GM18526 (cell line): Measurements from ENCODE around the gene GPR157.

Source experiments
- POLR2A ChIP-seq: IDR thresholded peaks from 3 replicates; pipeline ENCODE4 v1.6.1; 2011; ENCODE audit not compliant: insufficient read length; ENCODE audit errors: extremely low read depth

Gene GPR157

DNA sequence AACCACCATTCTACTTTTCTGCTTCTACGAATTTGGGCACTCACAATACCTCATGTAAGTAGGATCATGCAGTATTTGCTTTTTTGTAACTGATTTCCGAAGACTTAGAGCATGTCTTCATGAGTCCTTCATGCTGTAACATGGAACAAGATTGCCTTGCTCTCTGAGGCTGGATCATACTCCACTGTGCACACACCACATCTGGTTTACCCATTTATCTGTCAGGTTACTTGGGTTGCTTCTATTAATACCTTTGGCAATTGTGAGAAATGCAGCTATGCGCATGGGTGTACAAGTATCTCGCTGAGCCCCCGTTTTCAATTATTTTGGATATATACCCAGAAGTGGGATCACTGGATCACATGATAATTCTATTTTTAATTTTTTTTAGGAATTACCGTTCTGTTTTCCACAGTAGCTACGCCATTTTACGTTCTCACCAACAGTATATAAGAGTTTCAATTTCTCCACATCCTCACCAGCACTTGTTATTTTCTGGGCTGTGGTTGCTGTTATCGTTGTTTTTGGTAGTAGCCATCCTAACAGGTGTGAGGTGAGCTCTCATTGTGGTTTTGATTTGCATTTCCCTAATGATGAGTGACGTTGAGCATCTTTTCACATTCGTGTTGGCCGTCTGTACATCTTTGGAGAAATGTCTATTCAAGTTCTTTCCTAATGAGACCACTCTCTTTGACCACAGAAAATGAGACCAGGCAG, 48.8 kb downstream of the GPR157 start:
- no peak for TF ChIP-seq POLR2A

DNA sequence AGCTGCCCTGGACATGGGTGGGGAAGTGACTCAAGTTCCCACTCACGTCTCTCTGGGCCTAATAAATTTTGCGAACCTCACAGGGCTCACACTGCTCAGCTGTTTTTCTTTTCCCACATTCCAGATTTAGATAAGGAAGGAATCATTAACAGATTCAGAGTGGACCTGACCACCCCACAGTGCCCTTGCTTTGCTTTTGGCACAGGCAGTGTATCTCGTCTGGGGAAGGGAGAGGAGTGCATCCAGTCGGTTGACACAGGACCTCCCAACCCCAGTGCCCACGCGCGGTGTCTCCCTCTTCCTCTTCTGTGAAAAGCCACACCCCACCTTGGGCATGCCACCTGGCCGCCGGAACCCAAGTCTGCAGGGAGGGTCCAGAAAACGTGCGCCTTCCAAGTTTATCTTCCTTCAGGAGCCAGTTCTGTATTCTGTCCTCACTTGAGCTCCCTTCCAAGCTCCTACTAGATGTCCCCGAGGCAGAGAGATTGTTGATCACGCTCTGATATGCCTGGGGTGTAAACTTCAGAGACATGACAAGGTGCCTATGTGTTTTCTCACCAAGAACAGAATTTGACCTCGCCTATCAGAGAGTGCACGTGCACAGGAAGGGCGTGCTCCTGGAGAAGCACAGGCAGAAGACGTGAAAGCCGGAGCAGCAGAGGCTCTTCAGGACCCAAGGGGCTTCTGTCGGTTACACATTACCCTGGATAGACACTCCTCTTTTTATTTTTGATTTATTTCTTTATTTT, 50.0 kb downstream of the GPR157 start:
- TF ChIP-seq POLR2A: no peak

DNA sequence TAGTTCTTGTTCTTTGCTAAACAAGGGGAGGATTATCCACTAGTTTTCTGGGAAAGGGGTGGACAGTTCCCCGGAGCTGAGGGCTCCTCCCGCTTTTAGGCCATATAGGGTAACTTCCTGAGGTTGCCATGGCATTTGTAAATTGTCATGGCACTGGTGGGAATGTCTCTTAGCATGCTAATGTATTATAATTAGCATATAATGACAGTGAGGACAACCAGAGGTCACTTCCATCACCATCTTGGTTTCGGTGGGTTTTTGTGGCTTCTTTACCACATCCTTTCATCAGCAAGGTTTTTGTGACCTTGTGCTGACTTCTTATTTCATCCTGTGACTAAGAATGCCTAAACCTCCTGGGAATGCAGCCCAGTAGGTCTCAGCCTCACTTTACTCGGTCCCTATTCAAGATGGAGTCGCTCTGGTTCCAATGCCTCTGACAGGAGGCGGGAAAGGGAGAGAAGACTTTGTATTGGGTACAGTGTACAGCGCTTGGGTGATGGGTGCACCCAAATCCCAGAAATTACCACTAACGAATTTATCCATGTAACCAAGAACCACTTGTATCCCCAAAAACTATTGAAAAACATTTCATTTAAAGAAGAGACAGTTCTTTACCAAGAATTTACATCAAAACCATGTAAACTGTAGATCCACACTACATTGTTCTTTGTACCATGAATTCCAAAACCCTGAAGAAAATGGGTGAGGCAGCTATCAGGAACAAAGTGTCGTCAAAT, 50.7 kb downstream of the GPR157 start:
- no peak for TF ChIP-seq POLR2A

DNA sequence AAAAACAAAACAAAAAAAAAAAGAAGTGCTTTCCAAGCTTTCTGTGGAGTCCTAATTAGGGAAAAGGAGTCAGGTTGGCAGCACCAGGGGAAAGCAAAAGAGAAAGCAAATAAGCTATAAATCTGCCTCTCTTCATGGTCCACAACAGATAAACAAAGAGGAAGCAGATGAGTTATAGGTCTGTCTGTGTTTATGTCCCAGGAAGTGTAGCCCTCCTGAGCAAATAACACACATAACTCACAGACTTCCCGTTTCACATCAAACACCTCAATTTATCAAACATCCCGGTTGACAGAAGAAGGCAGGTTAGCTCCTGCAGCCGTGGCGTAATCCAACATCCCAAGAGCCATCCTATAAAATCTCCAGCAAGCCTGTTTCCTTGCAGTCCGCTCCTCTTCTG, 53.9 kb downstream of the GPR157 start:
- TF ChIP-seq POLR2A: no peak

DNA sequence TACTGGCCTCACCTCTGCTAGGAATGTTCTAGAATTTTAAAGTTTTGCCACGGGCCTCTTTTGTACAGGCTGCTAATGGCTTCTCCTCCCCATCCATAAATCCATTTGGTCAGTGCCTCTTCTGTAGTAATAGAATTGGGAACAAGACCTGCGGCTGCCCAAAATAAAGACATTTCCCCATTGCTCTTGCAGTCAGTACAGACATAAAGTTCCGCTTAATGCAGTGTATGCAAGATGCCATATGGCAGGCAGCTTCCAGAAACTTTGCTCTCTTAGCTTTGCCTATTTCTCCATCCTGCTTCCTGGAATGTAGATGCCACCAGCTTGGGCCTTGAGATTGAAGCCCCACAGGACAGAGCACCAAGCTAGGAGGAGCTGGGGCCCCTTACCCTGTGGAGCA, 55.8 kb downstream of the GPR157 start:
- no peak for TF ChIP-seq POLR2A

DNA sequence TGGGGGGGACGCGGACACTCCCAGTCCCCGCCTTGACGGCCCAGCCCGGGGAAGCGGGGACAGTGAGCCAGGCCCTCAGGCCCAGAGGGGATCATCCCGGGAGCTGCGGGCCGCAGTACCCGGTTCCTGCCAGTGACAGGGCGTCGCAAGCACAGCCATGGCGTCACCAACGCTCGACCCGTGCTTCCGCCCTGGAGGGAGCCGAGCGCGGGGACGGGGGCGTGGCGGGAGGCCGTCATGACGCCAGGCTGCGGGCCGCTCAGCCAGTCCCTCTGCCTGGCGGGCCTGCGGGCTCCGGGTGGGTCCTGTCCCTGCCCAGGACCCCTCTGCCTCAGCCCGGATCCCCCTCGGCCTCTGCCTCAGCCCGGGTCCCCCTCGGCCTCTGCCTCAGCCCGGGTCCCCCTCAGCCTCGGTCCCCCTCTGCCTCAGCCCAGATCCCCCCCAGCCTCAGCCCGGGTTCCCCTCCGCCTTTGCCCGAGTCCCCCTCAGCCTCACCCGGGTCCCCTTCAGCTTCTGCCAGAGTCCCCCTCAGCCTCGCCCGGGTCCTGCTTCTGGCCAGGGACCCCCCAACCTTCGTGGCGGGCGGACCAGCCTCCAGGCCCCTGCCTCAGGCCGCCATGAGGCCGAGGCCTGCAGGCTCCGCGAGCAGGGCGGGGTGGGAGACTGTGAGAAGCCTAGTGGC, 57.2 kb downstream of the GPR157 start:
- no peak for TF ChIP-seq POLR2A

DNA sequence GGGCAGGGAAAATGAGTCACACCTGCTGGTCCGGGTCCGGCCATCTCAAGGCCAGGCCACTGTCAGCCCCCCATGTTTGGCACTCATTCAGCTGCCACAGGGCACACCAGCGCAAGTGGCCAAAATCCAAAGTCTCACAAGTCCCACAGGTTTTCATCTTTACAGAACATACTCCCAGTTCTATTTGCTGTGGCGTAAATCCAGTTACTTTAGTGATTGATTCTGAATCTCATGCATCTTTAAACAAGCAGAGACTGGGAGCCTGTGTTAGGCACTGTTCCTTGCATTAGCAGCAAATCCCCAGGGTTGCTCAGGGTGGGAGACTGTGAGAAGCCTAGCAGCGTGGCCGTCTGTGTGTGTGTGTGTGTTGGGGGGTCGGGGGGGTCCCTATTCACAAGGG, 58.4 kb downstream of the GPR157 start:
- TF ChIP-seq POLR2A: no peak

DNA sequence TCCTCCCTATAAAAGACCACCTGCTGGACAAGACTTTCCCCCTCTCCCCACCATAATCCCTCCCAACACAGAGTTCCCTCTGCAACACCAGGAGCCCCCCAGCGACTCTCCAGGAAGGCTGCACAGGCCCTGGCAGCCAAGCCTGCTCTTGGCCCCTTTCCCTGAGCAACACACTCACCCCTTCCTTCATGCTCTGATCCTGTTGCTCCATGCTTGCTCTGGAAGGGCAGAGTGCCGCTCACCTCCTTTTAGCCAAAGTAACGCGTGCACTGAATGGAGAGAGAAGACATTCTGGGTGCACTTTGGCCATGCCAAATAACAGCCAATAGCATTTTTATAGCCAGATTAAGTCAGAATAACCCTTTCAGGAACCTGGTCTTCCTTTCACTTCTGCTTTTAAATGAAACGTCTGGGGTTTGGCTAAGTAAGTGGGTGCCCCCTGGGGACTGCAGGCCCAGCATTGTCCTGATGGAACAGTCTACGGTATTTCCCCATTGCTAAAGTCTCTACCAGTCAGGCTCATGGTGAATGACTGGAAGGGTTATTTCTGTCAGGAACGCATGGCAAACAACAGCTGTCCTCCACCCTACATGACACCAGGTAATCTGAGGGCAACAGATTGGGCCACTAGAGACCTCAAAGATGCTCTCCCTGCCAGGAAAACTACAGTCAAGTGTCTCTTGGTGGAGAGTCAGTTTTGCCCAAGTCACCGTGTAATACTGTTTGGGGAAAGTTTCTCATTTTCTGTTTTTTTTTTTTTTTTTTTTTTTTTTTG, 59.4 kb downstream of the GPR157 start, which contains the start of gene SLC2A5:
SLC2A5 (minus strand) TSS at position 310 of the 775 bp plus-strand sequence; CDS start at position 211, 99 bp downstream.
- peak; percentile 42 for TF ChIP-seq POLR2A

DNA sequence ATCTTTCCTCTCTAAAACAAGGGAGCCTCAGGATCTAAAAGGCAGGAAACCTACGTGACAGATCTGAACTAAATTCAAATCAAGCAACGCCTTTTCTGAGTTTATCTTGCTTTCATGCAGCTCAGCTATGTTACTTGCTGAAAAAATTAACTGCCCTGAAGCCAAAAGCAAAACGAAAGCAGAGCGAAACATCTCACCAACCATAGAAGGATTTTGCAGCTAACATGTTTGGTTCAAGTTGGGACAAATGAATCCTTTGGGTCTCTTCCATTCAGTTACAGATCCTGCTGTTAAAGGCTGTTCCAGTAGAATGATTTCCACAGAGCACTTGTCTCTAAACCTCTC, 59.9 kb downstream of the GPR157 start:
- TF ChIP-seq POLR2A: no peak

DNA sequence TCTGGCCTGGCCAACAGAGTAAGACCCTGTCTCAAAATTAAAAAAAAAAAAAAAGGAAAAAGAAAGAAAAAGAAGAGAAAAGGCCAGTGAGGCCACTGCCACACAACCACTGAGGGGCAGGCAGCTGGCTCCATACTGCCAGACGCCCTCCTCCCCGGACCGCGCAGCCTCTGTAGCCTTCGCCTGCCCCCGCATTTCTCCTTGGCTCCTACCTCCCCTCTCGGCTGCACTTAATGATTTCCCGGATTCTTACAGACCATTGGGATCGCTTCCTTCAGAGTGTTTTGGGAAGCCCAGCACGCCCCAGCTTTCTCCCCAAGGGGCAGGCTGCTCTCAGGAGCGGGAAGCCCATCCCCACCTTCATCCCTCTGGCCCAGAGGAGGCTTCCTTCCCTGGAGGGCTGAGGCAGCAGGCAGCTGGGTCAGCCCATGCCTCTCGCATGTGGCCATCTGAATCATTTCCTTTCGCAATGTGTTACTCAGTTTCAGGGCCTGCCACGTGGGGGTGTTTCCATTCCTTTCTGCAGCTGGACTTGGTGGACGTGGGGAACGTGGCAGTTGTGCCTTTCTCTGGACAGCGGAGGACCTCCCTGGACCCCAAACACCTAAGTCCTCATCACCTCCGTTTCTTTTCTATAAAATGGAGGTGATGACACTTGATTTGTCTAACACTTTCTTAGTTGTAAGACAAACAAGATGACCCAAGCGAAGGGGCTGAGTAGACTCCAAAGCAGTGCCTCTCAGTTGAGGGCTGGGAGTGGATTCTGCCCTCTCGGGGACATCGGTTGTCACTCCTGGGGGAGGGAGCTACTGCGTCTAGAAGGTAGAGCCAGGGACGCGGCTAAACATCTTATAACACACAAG, 61.7 kb downstream of the GPR157 start:
- TF ChIP-seq POLR2A: no peak

DNA sequence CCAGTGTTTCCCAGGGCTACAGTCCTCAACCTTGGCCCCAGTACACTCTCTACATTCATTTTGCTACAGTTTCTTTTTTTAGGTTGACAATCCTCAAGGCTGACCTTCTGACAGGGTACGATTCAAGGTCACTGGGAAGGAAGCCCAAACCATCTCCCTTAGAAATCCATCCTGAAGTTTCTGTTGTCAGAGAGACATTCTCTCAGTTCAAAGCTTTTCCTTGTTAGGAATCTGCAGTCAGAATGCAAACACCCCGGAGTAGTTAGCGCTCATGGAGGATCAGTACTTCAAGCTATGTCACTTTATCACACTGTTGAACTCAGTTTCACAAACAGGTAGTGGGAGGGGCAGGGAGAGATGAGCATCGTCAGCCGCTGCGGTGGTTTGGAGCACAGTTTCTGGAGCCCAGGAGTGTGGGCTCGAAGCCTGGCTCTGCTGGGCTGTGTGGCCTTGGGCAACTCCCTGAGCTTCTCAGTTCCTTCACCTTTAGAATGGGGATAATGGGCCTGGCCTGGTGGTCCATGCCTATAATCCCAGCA, 63.6 kb downstream of the GPR157 start:
- TF ChIP-seq POLR2A: no peak

DNA sequence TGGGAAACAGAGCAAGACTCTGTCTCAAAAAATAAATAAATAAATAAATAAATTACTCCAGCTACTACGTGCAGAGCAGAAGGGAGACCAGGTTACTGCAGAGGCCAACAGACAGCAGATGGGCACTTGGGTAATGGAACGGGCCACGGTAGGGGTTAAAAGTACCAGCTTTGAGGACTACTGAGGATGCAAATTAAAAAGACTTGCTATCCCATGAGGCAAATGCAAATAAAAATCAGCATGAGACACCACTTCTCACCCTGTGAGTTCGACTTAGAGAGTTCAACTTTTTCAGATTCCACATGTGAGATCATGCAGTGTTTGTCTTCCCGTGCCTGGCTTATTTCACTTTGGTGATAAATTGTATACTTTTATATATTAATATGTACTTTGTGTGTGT, 66.1 kb downstream of the GPR157 start:
- TF ChIP-seq POLR2A: no peak

DNA sequence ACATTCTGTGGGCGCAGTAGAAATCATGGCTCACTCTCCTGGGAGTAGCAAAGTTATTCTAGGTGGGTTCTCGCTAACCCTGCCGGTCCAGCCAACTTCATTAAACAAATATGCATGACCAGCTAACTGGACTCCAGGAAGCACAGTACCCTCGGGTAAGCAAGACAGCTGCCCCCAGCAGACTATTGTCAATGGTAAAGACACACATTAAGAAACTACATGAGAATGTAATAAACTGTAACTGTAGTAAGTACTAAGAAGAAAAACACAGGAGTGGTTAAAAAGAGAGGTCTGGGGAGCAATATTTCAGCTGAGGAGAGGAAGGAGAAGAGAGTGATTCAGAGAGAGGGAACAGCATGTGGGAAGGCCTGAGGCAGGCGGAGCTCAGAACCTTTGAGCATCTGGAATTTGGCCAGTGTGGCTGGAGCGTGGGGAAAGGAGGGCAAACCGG, 66.9 kb downstream of the GPR157 start:
- TF ChIP-seq POLR2A: no peak
